Fibroblast of skin of right quadriceps (primary cell): ENCODE data around the gene SAT1.
"Not testable (repeated sequence)": the region's sequence is repeated elsewhere in the genome, so short reads cannot be mapped to it uniquely, and the experiment has no call there.

Experiments used
- DNase-seq: peaks from one replicate; pipeline ENCODE4 v3.0.0-alpha.2; 2013

SAT1 gene

DNA sequence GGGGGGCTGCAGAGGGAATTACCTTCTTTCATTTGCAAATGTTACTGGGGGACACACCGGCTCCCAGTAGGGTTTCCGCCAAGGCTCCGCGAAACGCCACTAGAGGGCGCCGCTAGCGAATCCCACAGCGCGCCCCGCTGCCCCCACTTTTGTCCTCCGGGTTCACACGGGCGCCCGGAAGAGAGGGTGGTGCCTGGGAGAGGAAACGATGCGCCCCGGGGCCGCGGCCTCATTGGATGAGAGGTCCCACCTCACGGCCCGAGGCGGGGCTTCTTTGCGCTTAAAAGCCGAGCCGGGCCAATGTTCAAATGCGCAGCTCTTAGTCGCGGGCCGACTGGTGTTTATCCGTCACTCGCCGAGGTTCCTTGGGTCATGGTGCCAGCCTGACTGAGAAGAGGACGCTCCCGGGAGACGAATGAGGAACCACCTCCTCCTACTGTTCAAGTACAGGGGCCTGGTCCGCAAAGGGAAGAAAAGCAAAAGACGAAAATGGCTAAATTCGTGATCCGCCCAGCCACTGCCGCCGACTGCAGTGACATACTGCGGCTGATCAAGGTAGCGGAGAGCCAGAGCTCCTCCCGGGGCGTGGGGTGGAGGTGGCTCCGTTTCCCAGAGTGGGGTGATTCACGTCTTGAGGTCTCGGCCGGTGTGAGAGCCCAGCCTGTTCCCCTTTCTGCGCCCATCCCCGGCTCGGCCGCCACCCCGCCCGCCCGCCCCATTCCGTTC is at the start of gene SAT1:
Gene SAT1 (plus strand): TSS at position 311 of the 726 bp plus-strand sequence. CDS start 179 bp downstream, at position 490.
- DNase-seq, result peak; percentile 95

DNA sequence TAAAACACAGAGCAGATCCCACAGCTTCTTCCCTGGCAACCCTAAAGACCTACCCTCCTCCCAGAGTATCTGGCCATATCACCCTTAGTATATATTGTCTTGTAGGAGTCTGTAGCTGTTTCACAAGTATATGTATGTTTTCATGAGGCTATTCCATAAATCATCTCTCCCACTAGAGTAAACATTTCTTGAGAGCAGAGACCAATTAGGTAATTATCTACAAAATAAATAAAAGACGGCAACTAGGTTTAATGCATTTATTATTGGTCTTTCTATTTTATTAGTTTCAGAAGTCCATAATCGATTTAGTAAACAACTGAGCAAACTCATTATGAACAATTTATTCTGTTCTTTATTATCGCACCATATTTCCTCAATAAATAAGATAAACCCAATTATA is 46.9 kb upstream of the SAT1 start:
- DNase-seq, result no peak

DNA sequence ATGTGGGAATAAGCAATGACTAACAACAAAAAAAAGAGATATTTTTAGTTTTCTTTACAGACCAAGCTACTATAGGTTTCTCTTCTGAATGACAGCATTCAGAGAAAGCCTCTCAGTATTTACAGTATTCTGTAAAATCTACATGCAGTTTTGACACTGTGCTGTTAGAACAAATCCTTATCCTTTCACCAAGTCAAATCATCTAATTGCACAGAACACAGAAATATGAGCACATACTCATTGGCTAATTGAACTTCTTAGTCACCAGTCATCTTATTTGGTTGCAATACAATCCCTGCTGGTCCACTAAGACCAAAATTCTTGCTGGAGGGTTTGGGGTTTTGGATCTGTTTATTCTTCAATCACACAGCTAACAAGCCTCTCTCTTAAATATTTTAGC is 45.6 kb upstream of the SAT1 start:
- DNase-seq, result peak; percentile 15

DNA sequence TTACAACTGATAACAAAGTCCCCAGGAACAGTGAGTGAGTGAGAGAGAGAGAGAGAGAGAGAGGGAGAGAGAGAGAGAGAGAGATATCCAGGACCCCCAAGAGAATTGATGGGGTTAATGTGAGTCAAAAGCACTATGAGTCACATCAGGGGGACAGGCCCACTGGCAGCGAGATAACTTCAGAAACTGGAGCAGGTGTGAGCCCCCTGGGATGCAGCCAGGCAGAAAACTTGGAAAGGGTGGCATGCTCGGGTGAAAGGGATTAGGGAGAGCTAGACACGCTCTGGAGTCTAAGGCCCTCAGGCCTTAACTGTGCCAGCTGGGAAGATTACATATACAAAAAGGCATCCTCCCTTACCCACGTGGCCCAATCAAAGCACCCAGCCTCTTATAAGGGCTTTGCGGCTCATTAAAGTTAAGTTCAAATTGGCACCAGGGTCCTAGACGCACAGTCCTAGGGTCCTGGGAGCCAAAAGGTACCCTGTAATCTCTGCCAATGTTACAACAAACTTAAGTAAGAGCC is 40.7 kb upstream of the SAT1 start:
- peak; percentile 65 for DNase-seq

DNA sequence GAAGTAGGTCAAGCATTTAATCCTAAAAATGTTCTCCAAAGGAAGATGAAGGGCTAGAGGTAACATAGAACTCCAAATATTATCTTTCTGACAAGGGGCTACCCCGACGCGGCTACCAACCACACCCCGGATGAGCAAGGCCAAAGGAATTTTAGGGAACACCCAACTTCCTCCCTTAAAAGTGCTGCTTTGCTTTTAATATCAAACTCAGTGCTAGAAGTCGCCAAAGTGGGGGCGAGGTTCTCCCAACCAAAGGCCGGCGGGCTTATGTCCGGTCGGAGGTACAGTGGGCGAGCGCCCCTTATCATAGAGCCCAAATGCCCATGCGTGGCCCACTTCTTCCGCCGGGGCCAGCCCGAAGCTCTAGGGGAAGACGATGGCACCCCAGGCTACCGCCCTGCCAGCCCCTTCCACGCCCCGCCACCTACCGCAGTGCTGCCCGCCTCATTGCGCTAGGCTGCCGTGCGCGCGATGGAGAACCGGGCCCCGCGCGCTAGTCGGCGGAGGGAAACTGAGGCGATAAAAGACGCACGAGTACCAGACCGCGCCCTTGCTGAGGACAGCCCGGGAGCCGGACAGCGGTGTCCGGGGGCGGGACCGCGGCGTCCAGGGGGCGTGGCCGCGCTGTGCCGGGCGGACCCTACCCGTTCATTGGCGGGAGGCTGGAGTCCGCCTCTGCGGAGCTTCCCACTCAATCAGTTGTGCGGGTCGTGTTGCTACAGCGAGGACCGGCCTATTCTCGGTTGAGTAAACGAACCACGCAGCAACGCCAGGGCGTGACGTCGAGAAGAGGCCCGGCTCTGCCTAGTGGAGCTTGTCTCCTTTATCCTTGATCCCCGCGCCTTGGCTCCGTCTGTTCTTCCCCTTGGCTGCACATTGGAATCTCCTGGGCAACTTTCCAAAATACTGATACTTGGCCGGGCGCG is 40.0 kb upstream of the SAT1 start, which contains the start of gene ACOT9:
Gene ACOT9 (minus strand): TSS at position 580 of the 926 bp plus-strand sequence. CDS start 132 bp downstream, at position 448.
- DNase-seq, result peak; percentile 93

DNA sequence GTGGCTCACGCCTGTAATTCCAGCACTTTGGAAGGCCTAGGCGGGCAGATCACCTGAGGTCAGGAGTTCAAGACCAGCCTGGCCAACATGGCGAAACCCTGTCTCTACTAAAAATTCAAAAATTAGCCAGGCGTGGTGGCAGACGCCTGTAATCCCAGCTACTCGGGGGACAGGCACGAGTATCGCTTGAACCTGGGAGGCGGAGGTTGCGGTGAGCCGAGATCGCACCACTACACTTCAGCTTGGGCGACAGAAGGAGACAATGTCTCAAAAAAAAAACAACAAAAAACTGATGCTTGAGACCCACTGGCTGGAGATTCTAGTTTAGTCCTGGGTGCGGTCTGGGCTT is 39.4 kb upstream of the SAT1 start:
- not testable (repeated sequence) for DNase-seq

DNA sequence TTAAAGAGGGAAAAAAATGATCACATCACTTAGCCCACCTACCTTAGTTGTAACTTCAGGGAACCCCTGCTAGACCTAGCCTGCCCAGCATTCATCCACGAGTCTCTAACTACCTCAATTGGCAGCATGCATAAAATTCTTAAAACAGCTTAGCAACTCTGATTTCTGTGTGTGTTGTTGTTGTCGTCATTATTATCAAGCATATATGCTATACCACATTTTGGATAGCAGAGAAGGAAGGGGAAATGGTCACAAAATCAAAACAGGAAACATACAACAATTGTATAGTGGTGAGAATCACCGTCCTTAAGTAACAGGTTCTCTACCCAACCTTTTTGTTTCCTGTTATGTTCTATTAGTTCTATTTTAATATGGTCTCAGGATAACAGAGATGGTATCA is 37.2 kb upstream of the SAT1 start:
- no peak for DNase-seq

DNA sequence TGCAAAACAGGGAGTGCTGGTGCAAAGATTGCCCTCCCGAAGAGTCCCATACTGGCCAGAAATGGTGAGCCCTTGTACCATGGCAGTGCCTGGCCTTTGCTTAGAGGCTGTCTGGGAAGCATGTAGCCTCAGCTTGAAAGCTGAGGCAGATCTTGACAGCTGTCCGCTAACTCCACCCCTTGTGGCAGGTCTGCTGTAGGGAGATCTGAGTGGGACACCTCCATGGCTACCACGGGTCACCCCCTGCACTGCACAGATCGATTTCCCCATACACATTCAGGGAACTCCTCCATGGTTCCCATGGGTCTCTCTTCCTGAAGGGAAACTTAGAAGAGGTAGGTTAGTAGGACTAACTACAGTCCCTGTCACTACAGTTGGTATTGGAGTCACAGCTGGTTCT is 33.8 kb upstream of the SAT1 start:
- DNase-seq, result no peak

DNA sequence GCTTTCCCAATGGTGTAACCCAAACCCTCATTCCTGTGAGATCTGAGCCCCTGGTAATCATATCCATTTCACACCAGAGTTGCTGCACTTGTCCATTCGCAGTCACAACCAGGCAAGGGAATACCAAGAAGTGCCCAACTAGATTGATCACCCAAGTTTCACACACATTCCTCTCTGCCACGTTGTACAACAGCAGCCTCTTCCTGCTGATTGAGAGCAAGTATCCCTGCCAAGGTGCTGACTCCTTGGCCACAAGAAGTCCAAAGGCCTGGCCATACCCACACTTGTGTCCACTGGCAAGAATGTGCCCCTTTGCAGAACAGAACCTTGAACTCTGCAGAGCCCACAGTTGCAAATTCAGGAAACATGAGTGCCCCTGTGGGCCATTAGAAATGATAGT is 33.4 kb upstream of the SAT1 start:
- no peak for DNase-seq

DNA sequence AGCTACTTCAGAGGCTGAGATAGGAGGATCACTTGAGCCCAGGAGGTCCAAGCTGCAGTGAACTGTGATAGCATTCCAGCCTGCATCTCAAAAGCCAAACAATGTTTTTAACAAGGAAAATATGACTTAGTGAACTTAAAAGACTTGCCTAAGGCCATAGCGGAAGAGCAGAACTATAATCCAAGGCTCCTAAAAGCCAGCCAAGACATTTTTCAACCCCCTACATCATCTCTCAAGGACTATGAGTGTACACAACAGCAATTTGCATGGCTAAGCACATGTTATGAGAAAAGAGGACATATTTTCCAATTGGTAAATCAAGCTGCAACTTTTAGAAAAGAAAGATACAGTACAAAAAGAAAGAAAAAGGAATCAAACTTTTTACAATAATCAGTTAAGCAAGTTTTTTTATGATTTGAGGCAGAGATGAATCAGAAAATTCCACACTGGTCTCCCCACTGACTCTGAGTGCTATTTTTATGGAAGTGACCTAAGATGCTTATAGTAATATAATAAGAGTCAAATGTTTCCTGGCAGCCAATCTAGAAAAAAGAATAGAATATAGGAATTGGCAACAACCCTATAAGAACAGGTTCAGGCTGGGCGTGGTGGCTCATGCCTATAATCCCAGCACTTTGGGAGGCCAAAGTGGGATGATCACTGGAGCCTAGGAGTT is 30.1 kb upstream of the SAT1 start:
- DNase-seq, result peak; percentile 55

DNA sequence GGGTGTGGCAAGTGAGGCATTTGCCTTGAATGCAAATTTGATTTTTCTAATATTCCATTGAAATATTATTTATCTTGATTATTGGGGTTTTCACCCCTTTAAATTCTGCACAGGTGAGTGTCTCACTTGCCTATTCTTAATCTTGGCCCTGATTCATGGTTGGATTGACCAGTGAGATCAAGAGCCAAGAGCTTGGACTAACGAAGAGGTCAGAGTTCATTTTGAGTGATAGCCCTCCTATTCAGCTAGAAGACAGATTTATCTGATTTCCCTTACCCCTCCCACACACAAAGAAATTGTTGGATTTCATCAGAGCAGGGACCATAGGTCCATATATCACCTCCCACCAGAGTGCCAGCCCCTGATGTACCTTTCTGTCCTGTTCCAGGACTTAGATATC is 28.3 kb upstream of the SAT1 start:
- DNase-seq, result no peak

DNA sequence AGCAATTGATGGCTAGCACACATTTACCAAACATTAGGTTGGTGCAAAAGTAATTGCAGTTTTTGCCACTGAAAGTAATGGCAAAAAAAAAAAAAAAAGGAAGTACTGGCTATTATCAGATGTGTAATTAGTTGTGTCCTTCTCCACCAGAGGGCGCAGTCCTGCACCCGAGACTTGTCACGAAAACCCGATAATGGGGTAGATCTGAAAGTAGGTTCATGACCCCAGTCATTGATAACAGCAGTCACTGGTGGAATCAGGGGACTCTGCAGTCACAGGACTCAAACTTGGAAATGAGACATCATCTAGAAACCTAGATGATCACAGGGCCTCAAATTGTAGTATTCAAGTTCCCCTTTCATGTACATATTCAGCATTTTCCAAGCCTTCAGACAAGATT is 26.8 kb upstream of the SAT1 start:
- DNase-seq, result peak; percentile 43

DNA sequence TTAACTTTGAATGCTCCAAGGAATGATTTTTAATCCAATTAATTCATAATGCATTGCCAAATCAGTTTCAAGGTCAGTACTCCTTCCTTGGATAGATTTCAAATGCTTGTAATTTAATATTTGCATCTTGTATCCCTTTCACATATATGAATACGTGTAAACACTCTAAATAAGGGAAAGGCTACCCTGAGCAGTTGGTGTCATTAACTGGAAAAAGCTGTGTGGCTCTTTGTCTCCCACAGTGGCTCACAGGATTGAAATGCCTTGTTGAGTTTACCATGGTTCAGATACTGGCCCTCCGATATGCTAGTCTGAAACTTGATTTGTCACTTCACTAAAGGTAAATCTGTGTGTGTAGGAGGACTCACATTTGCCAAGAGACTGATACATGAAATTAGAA is 23.2 kb upstream of the SAT1 start:
- no peak for DNase-seq

DNA sequence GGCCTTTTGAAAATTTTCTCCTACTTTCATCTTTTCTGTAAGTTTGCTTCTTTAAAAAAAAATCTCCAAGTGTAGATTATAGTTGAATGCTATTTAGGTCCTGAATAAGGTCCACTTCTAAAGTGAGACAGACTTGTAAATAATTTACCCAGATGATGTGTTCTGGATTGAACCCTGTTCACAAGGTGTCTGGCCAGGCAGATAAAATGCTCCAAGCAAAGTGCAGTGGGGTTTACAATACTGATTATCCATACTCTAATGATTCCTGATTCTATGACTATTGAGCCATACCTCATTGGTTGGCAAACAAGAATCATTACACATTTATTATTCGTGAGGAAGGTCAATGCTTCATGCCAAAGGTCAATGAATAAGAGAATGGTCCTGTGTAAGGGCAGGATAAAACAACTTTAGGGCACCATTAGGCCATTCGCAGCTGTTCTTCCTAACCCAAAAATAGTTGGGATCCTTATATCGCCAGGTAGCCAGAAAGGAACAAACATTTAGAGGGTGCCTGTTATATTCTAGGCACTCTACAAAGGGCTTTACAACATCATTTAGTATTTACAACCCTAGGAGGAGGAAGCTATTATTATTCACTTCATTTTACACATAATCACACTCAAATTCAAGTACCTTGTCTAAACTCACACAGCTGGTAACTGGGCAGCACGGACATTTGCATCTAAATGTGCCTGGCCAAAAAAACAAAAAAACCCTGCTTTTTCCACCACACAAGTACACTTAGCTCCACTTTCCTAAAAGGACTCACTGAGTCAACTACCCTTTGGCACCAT is 18.6 kb upstream of the SAT1 start:
- no peak for DNase-seq

DNA sequence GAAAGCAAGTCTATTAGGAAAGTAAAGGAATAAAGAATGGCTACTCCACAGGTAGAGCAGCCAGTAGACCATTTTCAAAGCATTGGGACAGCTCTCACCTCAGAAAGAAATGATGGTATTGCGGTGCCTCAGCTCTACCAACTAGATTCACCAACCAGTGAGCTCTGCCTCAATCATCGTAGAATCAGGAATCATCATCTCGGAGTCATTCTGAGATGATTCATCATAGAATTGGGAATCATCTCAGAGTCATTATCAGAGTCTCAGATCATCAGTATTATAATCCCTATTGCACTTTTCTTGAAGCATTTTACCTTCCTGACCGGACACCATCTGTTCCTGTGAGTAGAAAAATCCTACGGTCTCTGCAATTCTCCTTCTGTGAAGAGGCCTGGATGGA is 17.5 kb upstream of the SAT1 start:
- DNase-seq, result peak; percentile 26

DNA sequence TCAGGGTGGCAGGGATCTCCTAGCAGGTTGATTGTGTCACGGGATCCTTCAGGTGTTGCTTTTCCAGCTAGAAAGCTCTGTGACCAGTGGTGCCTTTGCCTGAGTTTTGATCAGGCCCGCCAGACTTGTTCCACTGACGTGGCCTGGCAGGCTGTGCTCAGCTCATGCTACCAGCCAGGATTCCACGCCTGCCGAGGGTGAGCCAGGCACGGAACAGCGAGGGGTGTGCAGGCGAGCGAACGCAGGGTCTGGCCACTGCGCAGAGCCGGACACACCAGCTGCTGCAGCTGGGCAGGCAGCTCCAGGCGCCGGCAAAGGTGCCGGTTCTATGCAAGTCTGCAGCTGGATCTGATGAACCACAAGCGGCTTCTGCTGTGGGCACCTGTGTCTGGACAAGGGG is 17.1 kb upstream of the SAT1 start:
- DNase-seq, result no peak

DNA sequence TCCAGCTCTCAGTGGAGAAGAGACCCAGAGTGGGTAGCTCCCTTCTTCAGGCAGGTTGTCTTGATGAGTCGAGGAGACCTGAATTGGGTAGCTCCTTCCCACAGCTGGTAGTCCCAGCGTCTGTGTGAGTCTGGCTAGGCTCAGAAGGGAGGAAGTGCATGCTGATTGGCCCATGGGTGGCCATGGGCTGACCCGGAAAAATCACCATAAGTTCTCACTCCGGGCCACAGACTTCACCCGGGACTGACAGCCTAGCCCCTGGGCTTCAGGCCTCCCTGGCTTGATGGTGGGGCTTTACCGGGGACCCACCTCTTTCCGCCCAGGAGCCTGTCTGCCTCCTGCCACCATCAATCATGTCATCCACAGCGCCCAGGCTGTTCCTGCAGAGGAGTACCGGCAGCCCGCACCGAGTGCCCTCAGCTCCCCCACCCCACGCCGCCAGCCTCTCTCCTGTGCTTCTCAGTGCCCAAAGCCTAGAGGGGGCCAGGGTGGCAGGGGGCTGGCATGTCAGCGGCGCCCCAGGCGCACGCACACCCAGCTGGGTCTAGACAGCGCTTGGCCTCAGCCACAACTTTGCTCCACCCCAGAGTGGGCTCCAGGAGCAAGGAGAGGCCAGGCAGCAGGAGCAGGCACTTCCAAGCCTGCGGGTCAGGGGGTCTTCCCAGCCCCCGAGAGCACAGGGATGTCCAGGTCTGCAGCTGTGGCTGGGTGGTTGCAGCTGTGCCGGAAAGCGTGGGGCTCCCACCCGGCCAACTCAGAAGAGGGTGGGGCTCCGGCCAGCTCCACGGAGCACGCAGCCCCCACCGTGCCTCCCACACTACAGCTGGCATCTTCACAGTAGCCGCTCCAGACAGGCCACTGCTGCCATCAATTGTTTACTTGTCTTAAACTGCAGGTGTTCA is 16.1 kb upstream of the SAT1 start:
- DNase-seq, result no peak

DNA sequence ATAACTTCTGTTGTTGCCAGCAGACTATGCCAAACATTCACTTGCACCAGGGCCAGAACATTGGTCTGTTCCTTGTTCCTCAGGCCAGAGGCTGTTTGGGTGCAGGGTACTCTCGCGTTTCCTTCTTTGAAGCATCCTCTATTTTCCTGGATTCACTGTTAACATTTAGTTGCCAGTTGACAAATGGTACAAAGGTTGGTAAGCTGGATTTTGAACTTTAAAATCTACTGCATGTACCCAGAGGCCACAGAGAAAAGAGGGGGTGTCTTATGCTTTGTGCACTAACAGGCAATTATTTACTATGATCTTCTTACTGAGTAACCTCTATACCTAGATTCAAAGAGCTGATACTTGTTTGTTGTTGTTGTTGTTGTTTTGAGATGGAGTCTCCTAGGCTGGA is 12.8 kb upstream of the SAT1 start:
- DNase-seq, result no peak

DNA sequence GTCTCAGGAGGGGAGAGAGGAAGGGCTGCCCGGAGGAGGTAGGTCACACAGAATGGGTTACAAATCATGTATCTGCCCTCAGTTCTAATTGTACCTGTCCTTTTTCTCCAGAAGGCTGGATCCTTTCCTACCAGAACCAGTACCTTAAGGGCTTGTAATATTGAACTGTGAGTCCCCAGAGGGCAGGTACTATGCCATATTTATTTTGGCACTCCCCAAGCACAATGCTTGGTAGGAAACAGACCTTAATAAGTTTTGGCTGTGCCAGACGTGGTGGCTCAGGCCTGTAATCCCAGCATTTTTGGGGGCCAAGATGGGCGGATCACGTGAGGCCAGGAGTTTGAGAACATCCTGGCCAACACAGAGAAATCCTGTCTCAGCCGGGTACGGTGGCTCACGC is 11.9 kb upstream of the SAT1 start:
- not testable (repeated sequence) for DNase-seq

DNA sequence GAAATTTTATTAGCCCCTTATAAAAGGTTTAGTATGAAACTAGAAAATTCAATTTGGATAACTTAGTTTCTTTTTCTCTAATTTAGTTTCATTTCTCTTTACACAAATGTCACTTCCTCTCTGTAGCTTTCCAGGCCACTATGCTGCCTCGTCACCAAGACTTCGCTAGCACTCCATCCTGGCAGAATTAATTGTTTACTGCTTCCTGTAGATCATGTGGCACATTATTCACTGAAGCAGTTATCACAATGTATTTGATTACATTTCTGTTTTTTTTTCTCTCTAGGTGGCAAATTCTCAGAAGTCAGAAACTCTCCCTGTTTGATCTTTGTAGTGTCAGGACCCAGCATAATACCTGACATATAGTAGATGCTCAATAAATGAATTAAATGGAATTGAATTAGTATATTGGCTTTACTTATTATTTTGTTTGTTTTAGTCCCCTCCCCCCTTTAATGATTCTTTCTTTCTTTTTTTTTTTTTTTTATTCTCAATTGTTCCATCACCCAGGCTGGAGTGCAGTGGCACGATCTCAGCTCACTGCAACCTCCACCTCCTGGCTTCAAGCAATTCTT is 9.3 kb upstream of the SAT1 start:
- DNase-seq, result no peak

DNA sequence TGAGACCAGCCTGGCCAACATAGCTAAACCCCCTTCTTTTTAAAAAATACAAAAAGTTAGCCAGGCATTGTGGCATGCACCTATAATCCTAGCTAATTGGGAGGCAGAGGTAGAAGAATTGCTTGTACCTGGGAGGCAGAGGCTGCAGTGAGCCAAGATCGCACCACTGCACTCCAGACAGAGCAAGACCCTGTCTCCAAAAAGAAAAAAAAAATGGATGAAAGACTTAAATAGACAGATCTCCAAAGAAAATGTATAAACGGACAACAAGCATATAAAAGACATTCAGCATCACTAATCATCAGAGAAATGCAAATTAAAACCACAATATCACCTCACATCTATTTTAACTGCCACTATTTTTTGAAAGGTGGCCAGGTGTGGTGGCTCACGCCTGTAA is 6.6 kb upstream of the SAT1 start:
- no peak for DNase-seq
